Mesothelial cell of epicardium (in vitro differentiated cells): ENCODE data around the gene ELK3. TPM values are rescaled to one million over a fixed set of nuclear protein-coding genes. Genes with fewer than 3 reads are reported as not detected.

Experiments
- DNase-seq, 2 experiments: peaks; one replicate each; pipeline ENCODE4 v3.0.0; 2021; ENCODE audit warnings: low spot score in 2 of 2; ENCODE audit not compliant: unreplicated experiment in 2 of 2
- H3K27ac Mint-ChIP-seq: 2 replicates; pipeline ENCODE4 v1.8.0; 2021; ENCODE audit warnings: mixed read lengths
- H3K27me3 Mint-ChIP-seq: 2 replicates; pipeline ENCODE4 v1.8.0; 2021; ENCODE audit warnings: low read depth, mixed read lengths
- H3K36me3 Mint-ChIP-seq: 2 replicates; pipeline ENCODE4 v1.8.0; 2021; ENCODE audit warnings: mixed read lengths
- H3K4me1 Mint-ChIP-seq: 2 replicates; pipeline ENCODE4 v1.8.0; 2021; ENCODE audit warnings: mixed read lengths
- H3K4me3 Mint-ChIP-seq: 2 replicates; pipeline ENCODE4 v1.8.0; 2021; ENCODE audit warnings: mild to moderate bottlenecking, moderate library complexity, mixed read lengths
- H3K9me3 Mint-ChIP-seq: 2 replicates; pipeline ENCODE4 v1.8.0; 2021; ENCODE audit warnings: mixed read lengths
- total RNA-seq: library from RNA; stranded (reverse); gene quantifications from 3 replicates; pipeline ENCODE4 v1.2.1, GENCODE V29; 2021
- TF ChIP-seq, protein P1 (sequence below): fragments of 200-600 bp; sonication (generic); IDR thresholded peaks from one replicate; pipeline ENCODE4 v1.5.0; 2021; ENCODE audit warnings: antibody characterized with exemption; ENCODE audit not compliant: unreplicated experiment

The ELK3 gene
- total RNA-seq, 1 donor from 2014 or later, result 27.2 TPM

DNA sequence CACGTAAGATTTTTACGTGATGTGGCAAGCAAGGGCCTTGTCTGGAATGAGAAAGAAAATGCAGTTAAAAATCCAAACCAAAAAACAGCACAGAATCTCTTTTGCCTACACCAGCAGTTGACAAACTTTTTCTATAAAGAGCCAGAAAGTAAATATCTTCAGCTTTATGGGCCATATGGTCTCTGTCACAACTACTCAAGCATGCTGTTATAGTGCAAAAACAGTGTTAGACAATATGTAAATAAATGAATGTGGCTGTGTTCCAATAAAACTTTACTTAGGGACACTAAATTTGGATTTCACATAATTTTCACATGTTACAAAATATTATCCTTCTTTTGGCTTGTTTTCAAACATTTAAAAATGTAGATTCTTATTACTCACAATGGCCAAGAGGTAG, 6.2 kb upstream of the ELK3 start:
- H3K27me3 Mint-ChIP-seq, result no peaks in the 10 kb centered on the region
- no peak overlapping the region for H3K4me3 Mint-ChIP-seq
- DNase-seq, result no peak
- no peaks in the 10 kb centered on the region for H3K4me1 Mint-ChIP-seq
- no peaks in the 10 kb centered on the region for H3K9me3 Mint-ChIP-seq
- H3K27ac Mint-ChIP-seq, result no peak overlapping the region
- no peaks in the 10 kb centered on the region for H3K36me3 Mint-ChIP-seq
- TF ChIP-seq, protein P1, sequence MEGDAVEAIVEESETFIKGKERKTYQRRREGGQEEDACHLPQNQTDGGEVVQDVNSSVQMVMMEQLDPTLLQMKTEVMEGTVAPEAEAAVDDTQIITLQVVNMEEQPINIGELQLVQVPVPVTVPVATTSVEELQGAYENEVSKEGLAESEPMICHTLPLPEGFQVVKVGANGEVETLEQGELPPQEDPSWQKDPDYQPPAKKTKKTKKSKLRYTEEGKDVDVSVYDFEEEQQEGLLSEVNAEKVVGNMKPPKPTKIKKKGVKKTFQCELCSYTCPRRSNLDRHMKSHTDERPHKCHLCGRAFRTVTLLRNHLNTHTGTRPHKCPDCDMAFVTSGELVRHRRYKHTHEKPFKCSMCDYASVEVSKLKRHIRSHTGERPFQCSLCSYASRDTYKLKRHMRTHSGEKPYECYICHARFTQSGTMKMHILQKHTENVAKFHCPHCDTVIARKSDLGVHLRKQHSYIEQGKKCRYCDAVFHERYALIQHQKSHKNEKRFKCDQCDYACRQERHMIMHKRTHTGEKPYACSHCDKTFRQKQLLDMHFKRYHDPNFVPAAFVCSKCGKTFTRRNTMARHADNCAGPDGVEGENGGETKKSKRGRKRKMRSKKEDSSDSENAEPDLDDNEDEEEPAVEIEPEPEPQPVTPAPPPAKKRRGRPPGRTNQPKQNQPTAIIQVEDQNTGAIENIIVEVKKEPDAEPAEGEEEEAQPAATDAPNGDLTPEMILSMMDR, result no peak

DNA sequence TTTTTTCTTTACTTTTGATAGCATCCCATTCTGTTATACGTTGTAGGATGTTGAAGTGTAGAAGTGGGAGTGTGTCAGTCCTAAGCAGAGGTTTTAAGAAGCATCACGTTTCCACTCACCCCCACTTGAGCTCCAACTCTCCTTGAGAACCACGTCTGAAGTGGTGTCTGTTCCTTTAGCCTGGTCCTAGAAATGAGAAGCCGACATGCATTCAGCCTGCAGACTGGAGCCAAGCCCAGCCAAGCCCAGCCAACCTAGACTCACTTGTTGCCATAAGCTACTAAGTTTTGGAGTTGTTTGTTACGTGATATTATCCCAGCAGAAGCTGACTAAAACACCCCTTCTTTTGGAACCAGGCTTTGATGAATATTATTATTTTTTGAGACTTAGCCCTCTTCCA, 4.4 kb upstream of the ELK3 start:
- Mint-ChIP-seq H3K27ac (no peak overlapping the region), H3K4me3 (no peak overlapping the region), H3K27me3 (no peaks in the 10 kb centered on the region), H3K36me3 (no peaks in the 10 kb centered on the region), H3K9me3 (no peaks in the 10 kb centered on the region), H3K4me1 (peaks cover 2% of the 10 kb centered on the region)
- DNase-seq, result no peak
- TF ChIP-seq, protein P1, result no peak

DNA sequence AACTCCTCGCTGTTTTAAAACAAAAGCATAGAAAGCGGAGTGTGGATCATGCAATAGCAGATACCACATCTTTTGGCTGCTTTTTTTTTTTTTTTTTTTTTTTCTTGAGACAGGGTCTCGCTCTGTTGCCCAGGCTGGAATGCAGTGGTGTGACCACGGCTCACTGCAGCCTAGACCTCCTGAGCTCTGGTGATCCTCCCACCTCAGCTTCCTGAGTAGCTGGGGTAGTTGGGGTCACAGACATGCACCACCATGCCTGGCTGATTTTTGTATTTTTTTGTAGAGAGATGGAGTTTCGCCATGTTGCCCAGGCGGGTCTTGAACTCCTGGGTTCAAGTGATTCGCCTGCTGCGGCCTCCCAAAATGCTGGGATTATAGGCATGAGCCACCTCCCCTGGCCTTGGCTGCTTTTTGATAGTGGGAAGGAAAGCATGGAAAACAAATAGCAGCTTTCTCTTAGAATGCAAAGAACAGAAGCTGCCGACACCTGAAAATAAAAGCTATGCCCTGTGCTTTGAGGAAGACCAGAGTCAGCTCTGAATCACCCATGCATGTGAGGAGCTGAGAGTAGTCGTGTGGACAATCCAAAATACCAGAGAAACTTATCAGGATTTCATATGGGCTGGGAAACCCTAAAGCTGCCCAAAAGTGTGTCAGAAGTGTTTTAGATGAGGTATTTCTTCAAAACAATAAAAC, 3.6 kb upstream of the ELK3 start:
- no peak overlapping the region for H3K27ac Mint-ChIP-seq
- H3K27me3 Mint-ChIP-seq, result no peaks in the 10 kb centered on the region

DNA sequence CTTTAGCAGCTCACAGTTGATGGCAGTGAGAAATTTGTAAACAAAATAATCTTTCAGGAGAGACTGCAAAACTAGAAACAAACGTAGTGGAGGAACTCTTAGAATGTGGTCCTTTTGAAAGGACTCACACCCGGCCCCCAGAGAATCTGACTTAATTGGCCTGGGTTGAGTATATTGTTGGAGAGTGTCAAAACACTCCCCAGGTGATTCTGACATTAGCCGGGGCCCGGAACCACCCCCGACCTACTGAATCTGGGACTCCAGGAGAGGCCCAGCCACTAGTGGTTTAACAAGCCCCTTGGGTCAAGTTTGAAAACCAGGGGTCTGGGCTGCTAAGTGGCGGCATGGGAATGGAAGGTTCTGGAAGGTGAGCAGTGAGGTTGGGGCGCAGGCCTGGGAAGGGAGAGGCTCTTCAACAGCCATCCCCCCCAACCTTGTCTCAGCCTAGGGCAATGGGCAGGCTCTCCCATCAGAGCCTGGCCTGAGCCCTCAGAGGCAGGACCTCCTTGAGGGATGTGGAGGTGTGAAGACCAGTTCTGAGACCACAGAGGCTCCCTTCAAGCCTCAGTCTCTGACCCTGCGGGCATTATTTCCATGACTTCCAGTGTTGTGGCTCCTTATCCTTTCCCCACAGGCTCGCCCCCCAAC, 1.1 kb upstream of the ELK3 start:
- H3K4me1 Mint-ChIP-seq, result peaks cover 16% of the 10 kb centered on the region
- peak overlapping the region; percentile 78 for H3K4me3 Mint-ChIP-seq
- H3K27ac Mint-ChIP-seq, result no peak overlapping the region
- TF ChIP-seq, protein P1, result no peak
- no peaks in the 10 kb centered on the region for H3K9me3 Mint-ChIP-seq
- no peaks in the 10 kb centered on the region for H3K36me3 Mint-ChIP-seq
- no peaks in the 10 kb centered on the region for H3K27me3 Mint-ChIP-seq
- DNase-seq, result no peak

More for the DNA sequence above, 3.6 kb upstream of the ELK3 start:
- H3K4me3 Mint-ChIP-seq, result no peak overlapping the region
- H3K4me1 Mint-ChIP-seq, result peaks cover 5% of the 10 kb centered on the region
- no peaks in the 10 kb centered on the region for H3K36me3 Mint-ChIP-seq
- TF ChIP-seq, protein P1, result no peak
- no peaks in the 10 kb centered on the region for H3K9me3 Mint-ChIP-seq
- no peak for DNase-seq

DNA sequence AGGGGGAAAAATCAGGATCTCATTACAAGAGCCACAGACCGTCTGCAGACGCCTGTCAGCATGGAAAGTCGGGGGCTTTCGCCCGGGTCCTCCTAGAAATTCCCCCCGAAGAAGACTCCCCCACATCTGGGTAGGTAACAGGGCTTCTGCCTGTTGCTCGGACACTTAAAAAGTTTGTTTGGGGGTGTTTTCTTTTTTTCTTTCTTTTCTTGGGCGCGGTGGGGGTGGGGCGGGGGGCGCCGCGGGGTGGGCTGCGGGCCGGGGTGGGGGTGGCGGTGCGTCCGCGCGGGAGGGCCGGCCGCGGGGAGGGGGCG, 358 bp downstream of the ELK3 start:
- Mint-ChIP-seq H3K4me3 (peak overlapping the region; percentile 99), H3K27ac (peak overlapping the region; percentile 96), H3K27me3 (no peaks in the 10 kb centered on the region), H3K4me1 (peaks cover 20% of the 10 kb centered on the region), H3K9me3 (no peaks in the 10 kb centered on the region), H3K36me3 (no peaks in the 10 kb centered on the region)
- TF ChIP-seq, protein P1, result no peak
- no peak for DNase-seq
